GM08714 (cell line): ENCODE data around the gene SLC27A6.

Experiments
- H3K4me3 ChIP-seq: fragments of 200-500 bp; sonication (Bioruptor generic); 2 replicates; pipeline ENCODE4 v1.5.1; 2014; ENCODE audit warnings: mild to moderate bottlenecking, low read length, inconsistent platforms
- ZNF274 ChIP-seq: IDR thresholded peaks from 2 replicates; pipeline ENCODE4 v1.6.1; 2012; ENCODE audit warnings: mild to moderate bottlenecking, low read depth, low read length

SLC27A6 gene

GRCh38 chr5:128966846-128967245 is 1.6 kb downstream of the SLC27A6 start:
- TF ChIP-seq ZNF274: no peak
- no peak overlapping the region for H3K4me3 ChIP-seq

- H3K4me3 ChIP-seq: no peak overlapping the region
- no peak for TF ChIP-seq ZNF274
Observed at GRCh38 chr5:128973244-128973643, 8.0 kb downstream of the SLC27A6 start.

- TF ChIP-seq ZNF274: no peak
- no peak overlapping the region for H3K4me3 ChIP-seq
Observed at GRCh38 chr5:128974567-128974966, 9.3 kb downstream of the SLC27A6 start.

- H3K4me3 ChIP-seq: no peak overlapping the region
- no peak for TF ChIP-seq ZNF274
Observed at GRCh38 chr5:128979761-128980160, 14.5 kb downstream of the SLC27A6 start.

GRCh38 chr5:128980917-128981316 is 15.6 kb downstream of the SLC27A6 start:
- TF ChIP-seq ZNF274: no peak
- no peak overlapping the region for H3K4me3 ChIP-seq

GRCh38 chr5:128984480-128984879 is 19.2 kb downstream of the SLC27A6 start:
- H3K4me3 ChIP-seq: no peak overlapping the region
- no peak for TF ChIP-seq ZNF274

- no peak for TF ChIP-seq ZNF274
- H3K4me3 ChIP-seq: no peak overlapping the region
Observed at GRCh38 chr5:128988476-128988875, 23.2 kb downstream of the SLC27A6 start.

GRCh38 chr5:129001841-129002526 is 36.7 kb downstream of the SLC27A6 start:
- no peak overlapping the region for H3K4me3 ChIP-seq
- no peak for TF ChIP-seq ZNF274

- TF ChIP-seq ZNF274: no peak
- no peak overlapping the region for H3K4me3 ChIP-seq
Observed at GRCh38 chr5:129002527-129002842, 37.2 kb downstream of the SLC27A6 start.

- TF ChIP-seq ZNF274: no peak
- no peak overlapping the region for H3K4me3 ChIP-seq
Observed at GRCh38 chr5:129003232-129003631, 37.9 kb downstream of the SLC27A6 start.

- TF ChIP-seq ZNF274: no peak
- no peak overlapping the region for H3K4me3 ChIP-seq
Observed at GRCh38 chr5:129014185-129014584, 48.9 kb downstream of the SLC27A6 start.

GRCh38 chr5:129018837-129019236 is 53.5 kb downstream of the SLC27A6 start:
- H3K4me3 ChIP-seq: no peak overlapping the region
- no peak for TF ChIP-seq ZNF274

GRCh38 chr5:129019401-129019908 is 54.2 kb downstream of the SLC27A6 start:
- no peak for TF ChIP-seq ZNF274

GRCh38 chr5:129020683-129021082 is 55.4 kb downstream of the SLC27A6 start:
- TF ChIP-seq ZNF274: no peak
- no peak overlapping the region for H3K4me3 ChIP-seq

More at GRCh38 chr5:129019401-129019908, 54.2 kb downstream of the SLC27A6 start:
- H3K4me3 ChIP-seq: no peak overlapping the region

- H3K4me3 ChIP-seq: no peak overlapping the region
Observed at GRCh38 chr5:129021744-129022143, 56.5 kb downstream of the SLC27A6 start.

GRCh38 chr5:129022599-129022998 is 57.3 kb downstream of the SLC27A6 start:
- TF ChIP-seq ZNF274: no peak
- no peak overlapping the region for H3K4me3 ChIP-seq

More at GRCh38 chr5:129021744-129022143, 56.5 kb downstream of the SLC27A6 start:
- no peak for TF ChIP-seq ZNF274
